Stimulated activated CD4-positive, alpha-beta T cell treated with anti-CD3 and anti-CD28 coated beads, Interleukin-4, amount 100 ng/mL, for 24 hours (primary cell): ENCODE measurements around the gene GRK1.

ENCODE experiments used
- DNase-seq: peaks from one replicate; pipeline ENCODE4 v3.0.0-alpha.2; 2020

The GRK1 gene

GRCh38 chr13:113731192-113732175 lies 64.5 kb downstream of the GRK1 start:
- DNase-seq = no peak

GRCh38 chr13:113732176-113732960 lies 65.3 kb downstream of the GRK1 start:
- no peak for DNase-seq

DNA sequence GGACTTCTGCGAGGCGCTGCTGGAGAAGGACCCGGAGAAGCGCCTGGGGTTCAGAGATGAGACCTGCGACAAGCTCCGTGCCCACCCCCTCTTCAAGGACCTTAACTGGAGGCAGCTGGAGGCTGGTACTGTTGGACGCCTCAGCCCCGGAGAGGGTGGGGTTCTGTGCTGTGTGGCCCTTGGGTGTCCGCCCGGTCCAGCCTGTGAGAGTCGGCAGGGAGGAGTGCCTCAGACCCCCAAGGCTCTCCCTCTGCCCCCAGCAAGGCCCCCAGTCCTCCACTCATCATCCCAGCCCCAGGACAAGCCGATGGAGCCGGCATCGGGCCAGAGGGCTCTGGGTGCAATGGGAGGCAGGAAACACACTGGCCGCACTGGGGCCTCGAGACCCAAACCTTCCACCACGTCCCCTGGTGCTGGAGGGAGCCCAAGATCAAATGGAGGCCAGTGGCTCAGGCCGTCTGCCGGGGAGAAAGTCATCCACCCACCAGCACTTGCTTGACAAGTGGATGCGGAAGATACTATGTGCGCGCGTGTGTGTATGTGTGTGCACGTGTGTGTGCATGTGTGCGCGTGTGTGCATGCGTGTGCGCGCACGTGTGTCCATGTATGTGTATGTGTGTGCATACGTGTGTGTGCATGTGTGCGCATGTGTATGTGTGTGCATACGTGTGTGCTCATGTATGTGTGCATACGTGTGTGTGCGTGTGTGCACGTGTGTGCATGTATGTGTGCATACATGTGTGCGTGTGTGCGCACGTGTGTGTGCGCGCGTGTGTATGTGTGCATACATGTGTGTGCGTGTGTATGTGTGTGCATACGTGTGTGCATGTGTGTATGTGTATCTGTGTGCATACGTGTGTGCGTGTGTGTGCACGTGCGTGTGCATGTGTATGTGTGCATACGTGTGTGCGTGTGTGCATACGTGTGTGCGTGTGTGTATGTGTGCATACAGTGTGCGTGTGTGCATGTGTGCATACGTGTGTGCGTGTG lies 66.2 kb downstream of the GRK1 start:
- DNase-seq = no peak

GRCh38 chr13:113734099-113734825 lies 67.2 kb downstream of the GRK1 start:
- no peak for DNase-seq

DNA sequence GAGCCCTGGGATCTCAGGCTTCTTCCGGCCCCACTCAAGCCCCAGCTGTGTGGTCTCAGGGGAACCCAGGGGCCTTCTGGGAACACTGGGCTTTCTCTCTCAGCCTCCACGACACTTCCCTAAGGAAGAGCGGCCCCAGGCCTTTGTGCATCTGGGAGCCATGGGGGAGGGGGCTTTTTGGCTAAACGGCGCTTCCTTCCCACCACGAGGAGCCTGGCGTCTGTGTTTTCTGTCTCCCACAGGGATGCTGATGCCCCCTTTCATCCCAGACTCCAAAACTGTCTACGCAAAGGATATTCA lies 67.8 kb downstream of the GRK1 start:
- DNase-seq = no peak

DNA sequence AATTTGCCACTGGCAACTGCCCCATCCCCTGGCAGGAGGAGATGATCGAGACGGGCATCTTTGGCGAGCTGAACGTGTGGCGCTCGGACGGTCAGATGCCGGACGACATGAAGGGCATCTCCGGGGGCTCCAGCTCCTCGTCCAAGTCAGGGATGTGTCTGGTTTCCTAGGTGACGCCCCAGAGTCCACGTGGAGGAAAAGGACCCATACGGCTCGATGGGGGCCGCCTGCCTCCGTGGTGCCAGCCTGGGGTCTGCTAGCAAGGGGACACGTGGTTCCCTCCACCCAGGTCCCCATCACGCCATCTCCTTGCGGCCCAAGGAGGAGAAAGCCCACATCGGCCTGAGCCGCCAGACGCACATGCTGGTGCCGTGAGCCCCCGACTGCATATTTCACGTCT lies 68.2 kb downstream of the GRK1 start:
- DNase-seq = no peak

GRCh38 chr13:113735750-113736149 lies 68.7 kb downstream of the GRK1 start:
- no peak for DNase-seq

DNA sequence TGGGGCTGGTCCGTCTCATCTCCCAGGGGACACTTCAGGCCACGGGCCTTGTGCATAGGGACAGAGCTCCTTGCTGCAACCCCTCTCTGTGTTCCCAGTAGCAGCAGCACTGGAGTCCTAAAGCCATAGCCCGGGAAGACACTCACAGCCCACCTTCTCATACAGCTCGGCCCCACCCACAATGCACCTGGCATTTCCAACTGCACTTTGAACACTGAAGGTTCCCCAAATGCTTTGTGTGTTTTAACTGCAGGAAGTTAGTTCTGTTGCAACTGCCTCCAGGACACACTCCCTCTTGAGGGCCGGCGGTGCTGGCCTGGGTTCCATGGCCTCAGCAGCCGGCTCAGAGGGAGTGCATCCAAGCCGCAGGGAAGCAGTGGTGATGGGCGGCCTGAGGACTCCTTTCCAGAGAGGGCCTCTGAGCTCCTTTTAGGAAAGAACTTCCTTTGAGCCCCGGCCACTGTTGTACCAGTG lies 69.3 kb downstream of the GRK1 start:
- no peak for DNase-seq

GRCh38 chr13:113737803-113738202 lies 70.8 kb downstream of the GRK1 start:
- DNase-seq = no peak

- DNase-seq = no peak
Measured at GRCh38 chr13:113739527-113740285, 72.7 kb downstream of the GRK1 start.

GRCh38 chr13:113740286-113740556 lies 73.2 kb downstream of the GRK1 start:
- DNase-seq = no peak

DNA sequence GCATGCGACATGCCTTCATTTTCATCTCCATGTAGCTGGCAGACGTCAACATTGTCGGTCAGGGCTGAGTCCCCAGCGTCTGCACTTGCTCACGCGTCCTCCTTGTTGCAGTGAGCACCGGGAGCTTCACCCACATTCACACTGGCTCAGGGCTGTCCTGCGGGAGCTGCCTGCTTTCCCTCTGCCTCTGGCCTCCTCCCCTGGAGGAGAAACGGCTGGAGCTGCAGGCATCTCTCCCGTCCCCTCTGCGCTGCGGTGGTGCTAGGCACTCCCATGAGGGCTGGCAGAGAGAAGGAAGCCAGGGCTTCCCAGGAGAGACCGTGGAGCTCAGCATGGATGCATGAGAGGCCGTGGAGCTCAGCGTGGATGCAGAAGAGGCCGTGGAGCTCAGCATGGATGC lies 73.6 kb downstream of the GRK1 start:
- no peak for DNase-seq

DNA sequence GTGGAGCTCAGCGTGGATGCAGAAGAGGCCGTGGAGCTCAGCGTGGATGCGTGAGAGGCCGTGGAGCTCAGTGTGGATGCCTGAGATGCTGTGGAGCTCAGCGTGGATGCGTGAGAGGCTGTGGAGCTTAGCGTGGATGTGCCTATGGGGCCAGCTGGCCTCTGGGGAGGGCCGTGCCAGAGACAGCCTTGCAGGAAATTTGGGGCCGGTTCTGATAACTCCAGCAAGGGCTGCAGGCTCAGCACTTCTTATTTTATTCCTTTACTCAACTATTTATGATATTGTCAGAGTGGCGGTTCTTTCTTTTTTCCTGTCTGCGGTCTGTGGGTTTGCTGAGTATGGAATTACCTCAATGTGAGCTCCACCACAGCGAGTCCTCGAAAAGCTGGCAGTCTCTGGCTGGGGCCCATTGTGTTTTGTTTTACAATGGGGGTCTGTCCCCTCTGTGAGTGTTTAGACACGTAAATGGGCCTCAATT lies 74.2 kb downstream of the GRK1 start:
- no peak for DNase-seq

GRCh38 chr13:113742000-113742441 lies 75.0 kb downstream of the GRK1 start:
- peak; percentile 21 for DNase-seq

DNA sequence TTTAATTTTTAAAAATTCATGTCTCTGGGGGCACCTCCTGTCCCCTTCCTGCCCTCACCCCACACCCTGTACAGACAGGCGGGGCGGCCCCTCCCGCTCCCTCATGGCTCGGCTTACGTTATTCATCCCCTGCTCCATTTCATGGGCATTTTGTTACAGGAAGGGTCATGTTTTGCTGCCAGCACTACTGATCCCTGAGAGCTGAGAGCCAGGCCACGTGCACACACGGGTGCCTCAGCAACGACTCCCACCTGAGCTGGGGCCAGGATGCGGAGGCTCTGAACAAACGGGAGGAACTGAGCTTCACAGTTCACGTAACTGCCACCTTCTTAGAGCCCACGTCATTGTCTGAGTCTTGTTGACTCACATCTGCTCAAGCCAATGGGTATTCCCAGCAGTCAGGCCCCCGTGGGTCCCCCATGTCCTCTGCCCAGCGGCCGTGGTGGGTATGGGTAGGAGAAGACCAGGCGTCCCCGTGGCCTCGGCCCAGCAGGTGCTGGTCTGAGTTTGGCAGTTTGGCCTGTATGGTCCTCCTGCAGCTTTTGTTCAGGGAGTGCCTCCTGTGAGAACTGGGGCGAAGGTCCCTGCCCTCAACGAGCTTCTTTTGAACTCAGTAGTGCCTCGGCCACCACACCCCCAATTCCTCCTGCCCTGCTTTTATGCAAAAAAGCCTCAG lies 75.6 kb downstream of the GRK1 start:
- DNase-seq = no peak

DNA sequence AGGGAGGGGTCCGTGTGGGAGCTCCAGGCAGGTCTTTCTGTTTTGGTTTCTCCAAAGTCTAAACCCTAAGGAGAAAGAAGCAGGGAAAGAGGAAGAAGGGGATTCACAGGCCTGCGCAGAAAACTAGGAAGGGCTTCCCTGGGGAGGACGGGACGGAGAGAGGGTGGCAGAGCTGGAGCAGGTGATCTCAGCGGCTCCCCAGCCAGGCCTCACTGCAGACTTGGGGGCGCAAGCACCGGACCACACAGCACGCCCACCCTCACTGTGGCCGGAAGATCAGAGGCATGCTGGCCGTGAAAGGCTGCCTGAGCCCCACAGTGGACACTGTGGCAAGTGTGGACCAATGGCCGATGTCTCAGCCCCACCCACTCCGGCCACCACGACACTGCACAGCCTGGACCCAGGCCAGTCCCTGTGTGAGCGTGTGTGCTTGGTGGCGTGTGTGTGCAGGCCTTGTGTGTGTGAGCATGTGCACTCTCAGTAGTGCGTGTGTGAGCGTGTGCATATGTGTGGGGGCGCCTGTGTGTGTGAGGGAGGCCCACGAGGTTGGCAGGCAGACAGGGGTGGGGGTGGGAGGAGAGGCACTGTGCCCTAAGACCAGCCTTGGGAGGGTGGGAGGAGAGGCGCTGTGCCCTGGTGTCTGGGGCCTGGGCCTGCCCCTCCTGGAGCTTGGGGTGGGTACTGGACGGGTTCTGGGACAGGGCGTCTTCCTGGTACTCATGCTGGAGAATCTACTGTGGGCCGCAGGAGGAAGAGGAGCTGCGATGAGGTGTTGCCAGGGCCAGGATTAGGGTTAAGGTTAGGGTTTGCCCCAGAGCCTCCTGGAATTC lies 76.6 kb downstream of the GRK1 start:
- no peak for DNase-seq

- DNase-seq = no peak
Measured at GRCh38 chr13:113744197-113745000, 77.4 kb downstream of the GRK1 start.

- DNase-seq = no peak
Measured at GRCh38 chr13:113745059-113745458, 78.0 kb downstream of the GRK1 start.
